ENCODE data around the gene TUBA1A.
"Not testable (repeated sequence)": the region's sequence is repeated elsewhere in the genome, so short reads cannot be mapped to it uniquely, and the experiment has no call there.

Gene TUBA1A

GRCh38 chr12:49189731-49190716 lies 1.1 kb upstream of the TUBA1A start:
- DNase-seq (ENCODE audit: low read depth), result no peak
- TF ChIP-seq CTCF (conservative IDR thresholded peaks at IDR 0.05; ENCODE audit: low read length), result no peak
- peak overlapping the region; percentile 91 for H3K4me3 ChIP-seq (ENCODE audit: low read length)

- H3K4me3 ChIP-seq (ENCODE audit: low read length), result peak overlapping the region; percentile 91
- peak; percentile 79 for DNase-seq (ENCODE audit: low read depth)
Observed at GRCh38 chr12:49188201-49188915, 522 bp downstream of the TUBA1A start.

GRCh38 chr12:49187184-49187583 lies 1.7 kb downstream of the TUBA1A start:
- TF ChIP-seq CTCF (conservative IDR thresholded peaks at IDR 0.05; ENCODE audit: low read length), result no peak
- DNase-seq (ENCODE audit: low read depth), result peak; percentile 72
- H3K4me3 ChIP-seq (ENCODE audit: low read length), result peak overlapping the region; percentile 91

More at GRCh38 chr12:49188201-49188915, 522 bp downstream of the TUBA1A start:
- TF ChIP-seq CTCF (conservative IDR thresholded peaks at IDR 0.05; ENCODE audit: low read length), result no peak

GRCh38 chr12:49186307-49186706 lies 2.6 kb downstream of the TUBA1A start:
- peak overlapping the region; percentile 91 for H3K4me3 ChIP-seq (ENCODE audit: low read length)
- DNase-seq (ENCODE audit: low read depth), result not testable (repeated sequence)

GRCh38 chr12:49184697-49185096 lies 4.2 kb downstream of the TUBA1A start:
- not testable (repeated sequence) for DNase-seq (ENCODE audit: low read depth); H3K4me3 ChIP-seq (ENCODE audit: low read length)

- DNase-seq (ENCODE audit: low read depth); H3K4me3 ChIP-seq (ENCODE audit: low read length): not testable (repeated sequence)
Observed at GRCh38 chr12:49183214-49183950, 5.5 kb downstream of the TUBA1A start.

- no peak for TF ChIP-seq CTCF (conservative IDR thresholded peaks at IDR 0.05; ENCODE audit: low read length)
- H3K4me3 ChIP-seq (ENCODE audit: low read length), result no peak overlapping the region
- no peak for DNase-seq (ENCODE audit: low read depth)
Observed at GRCh38 chr12:49174218-49174617, 14.7 kb downstream of the TUBA1A start.

- no peak for TF ChIP-seq CTCF (conservative IDR thresholded peaks at IDR 0.05; ENCODE audit: low read length)
- H3K4me3 ChIP-seq (ENCODE audit: low read length), result no peak overlapping the region
- no peak for DNase-seq (ENCODE audit: low read depth)
Observed at GRCh38 chr12:49170924-49171323, 18.0 kb downstream of the TUBA1A start.

Measured in AG10803 (cell line).